ENCODE results near the gene WASL.

The WASL gene

DNA sequence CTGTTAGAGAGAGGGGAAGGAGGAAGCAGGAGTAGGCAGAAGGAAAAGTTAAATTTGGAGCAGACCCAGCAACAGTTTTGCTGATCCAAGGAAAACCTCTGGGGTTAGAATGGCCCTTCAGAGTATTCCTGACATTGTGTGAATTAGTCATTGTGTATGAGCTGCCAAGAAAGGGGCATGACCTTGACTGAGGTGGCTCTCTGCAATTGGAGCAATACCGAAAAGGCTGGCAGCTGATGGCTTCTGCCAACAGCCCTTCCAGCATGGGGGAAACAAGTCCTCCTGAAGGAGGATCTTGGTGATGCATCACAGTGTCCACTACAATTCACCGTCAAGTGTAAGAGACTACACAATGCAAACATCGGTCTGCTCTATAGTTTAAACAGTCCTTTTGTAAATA lies 20.6 kb upstream of the WASL start:
- Histone ChIP-seq H3K4me3 (ENCODE audit: low read depth, low read length) (no peak overlapping the region), H3K36me3 (ENCODE audit: control insufficient read depth, insufficient read depth, low read length) (no peaks in the 10 kb centered on the region), H3K27me3 (ENCODE audit: control insufficient read depth, insufficient read depth, low read length) (no peaks in the 10 kb centered on the region), H3K9ac (ENCODE audit: low read length) (no peak overlapping the region), H3K4me1 (ENCODE audit: control insufficient read depth, insufficient read depth, low read length) (peaks cover 18% of the 10 kb centered on the region), H3K27ac (ENCODE audit: low read depth, low read length) (no peak overlapping the region), H3K9me3 (ENCODE audit: control insufficient read depth, insufficient read depth, low read depth, low read length) (no peaks in the 10 kb centered on the region)

DNA sequence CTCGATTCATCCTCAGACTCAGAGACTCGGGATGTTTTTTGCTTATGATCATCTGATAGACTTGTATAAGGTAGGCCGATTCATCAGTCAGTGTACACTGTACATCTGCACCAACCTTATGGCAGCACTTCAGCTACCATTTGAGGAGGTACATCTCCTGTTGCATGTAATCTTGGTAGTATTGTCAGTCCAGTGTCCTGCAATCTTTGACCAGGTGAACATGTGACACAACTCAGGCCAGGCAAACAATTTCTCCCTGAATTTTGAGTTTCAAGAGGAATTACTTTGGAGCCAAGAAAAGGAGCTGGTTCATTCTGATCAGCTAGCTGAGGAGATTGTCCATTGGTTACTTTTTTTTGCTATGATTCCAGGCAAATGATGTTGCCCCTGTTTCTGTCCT lies 19.7 kb upstream of the WASL start:
- Histone ChIP-seq H3K27ac (ENCODE audit: low read depth, low read length) (no peak overlapping the region), H3K4me1 (ENCODE audit: control insufficient read depth, insufficient read depth, low read length) (peaks cover 17% of the 10 kb centered on the region), H3K9me3 (ENCODE audit: control insufficient read depth, insufficient read depth, low read depth, low read length) (no peaks in the 10 kb centered on the region), H3K36me3 (ENCODE audit: control insufficient read depth, insufficient read depth, low read length) (no peaks in the 10 kb centered on the region), H3K4me3 (ENCODE audit: low read depth, low read length) (no peak overlapping the region), H3K27me3 (ENCODE audit: control insufficient read depth, insufficient read depth, low read length) (no peaks in the 10 kb centered on the region), H3K9ac (ENCODE audit: low read length) (no peak overlapping the region)

DNA sequence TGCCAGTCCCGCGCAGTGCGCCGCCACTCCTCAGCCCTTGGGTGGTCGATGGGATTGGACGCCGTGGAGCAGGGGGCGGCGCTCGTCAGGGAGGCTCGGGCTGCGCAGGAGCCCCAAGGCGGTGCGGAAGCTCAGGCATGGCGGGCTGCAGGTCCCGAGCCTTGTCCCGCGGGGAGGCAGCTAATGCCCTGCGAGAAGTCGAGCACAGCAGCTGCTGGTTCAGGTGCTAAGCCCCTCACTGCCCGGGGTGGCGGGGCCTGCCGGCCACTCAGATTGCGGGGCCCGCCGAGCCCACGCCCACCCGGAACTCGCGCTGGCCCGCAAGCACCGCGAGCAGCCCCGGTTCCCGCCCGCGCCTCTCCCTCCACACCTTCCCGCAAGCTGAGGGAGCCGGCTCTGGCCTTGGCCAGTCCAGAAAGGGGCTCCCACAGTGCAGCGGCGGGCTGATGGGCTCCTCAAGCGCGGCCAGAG lies 14.4 kb upstream of the WASL start:
- H3K27ac ChIP-seq (ENCODE audit: low read depth, low read length) = no peak overlapping the region
- no peaks in the 10 kb centered on the region for H3K27me3 ChIP-seq (ENCODE audit: control insufficient read depth, insufficient read depth, low read length)
- peaks cover 3% of the 10 kb centered on the region; the same call in 1 of the 2 replicates for H3K9me3 ChIP-seq (ENCODE audit: control insufficient read depth, insufficient read depth, low read depth, low read length)
- no peak overlapping the region for H3K9ac ChIP-seq (ENCODE audit: low read length)
- no peak overlapping the region; the same call in 1 of the 2 replicates for H3K4me3 ChIP-seq (ENCODE audit: low read depth, low read length)
- peaks cover 3% of the 10 kb centered on the region; the same call in 1 of the 2 replicates for H3K4me1 ChIP-seq (ENCODE audit: control insufficient read depth, insufficient read depth, low read length)
- no peaks in the 10 kb centered on the region for H3K36me3 ChIP-seq (ENCODE audit: control insufficient read depth, insufficient read depth, low read length)

DNA sequence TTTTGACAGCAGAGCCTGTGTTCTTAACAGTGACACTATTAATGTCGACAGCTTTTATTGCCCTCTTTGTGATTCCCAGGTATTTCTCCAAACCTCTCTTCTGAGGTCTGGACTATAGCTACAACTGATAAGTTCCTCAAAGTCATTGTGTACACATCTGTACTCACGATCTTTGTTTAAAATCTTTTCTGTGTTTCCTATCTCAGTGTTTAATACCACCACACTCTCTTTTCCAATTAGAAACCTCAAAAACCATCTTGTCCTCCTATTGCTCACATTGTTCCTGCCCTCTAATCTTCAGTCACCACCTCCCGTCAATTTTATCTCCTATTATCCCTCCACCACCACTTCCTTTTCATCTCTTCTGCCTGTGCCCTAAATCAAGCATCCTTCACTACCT lies 12.9 kb upstream of the WASL start:
- H3K27me3 ChIP-seq (ENCODE audit: control insufficient read depth, insufficient read depth, low read length) = no peaks in the 10 kb centered on the region
- H3K27ac ChIP-seq (ENCODE audit: low read depth, low read length) = no peak overlapping the region
- no peak overlapping the region for H3K9ac ChIP-seq (ENCODE audit: low read length)
- H3K36me3 ChIP-seq (ENCODE audit: control insufficient read depth, insufficient read depth, low read length) = no peaks in the 10 kb centered on the region
- H3K4me3 ChIP-seq (ENCODE audit: low read depth, low read length) = no peak overlapping the region
- peaks cover 3% of the 10 kb centered on the region; the same call in 1 of the 2 replicates for H3K9me3 ChIP-seq (ENCODE audit: control insufficient read depth, insufficient read depth, low read depth, low read length)
- no peaks in the 10 kb centered on the region for H3K4me1 ChIP-seq (ENCODE audit: control insufficient read depth, insufficient read depth, low read length)

DNA sequence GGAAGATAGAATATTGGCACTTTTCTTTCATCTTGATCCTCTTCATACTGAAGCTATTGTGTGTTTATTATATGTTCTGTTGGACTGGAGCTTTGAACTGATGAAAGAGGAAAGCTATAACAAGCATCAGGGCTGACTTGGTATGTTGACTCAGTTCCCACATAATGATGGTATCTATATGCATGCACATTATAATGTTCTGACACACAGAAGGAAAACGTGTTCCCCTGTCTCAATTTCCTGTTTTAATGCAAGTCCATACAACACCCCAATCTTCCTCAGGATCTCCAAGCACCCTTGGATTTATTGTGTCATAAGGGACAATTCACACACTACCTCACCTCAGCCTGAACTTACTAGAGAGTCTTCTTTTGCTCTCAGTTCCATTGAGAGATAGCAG lies 8.3 kb upstream of the WASL start:
- peaks cover 15% of the 10 kb centered on the region for H3K4me1 ChIP-seq (ENCODE audit: control insufficient read depth, insufficient read depth, low read length)
- no peak overlapping the region for H3K9ac ChIP-seq (ENCODE audit: low read length)
- H3K27ac ChIP-seq (ENCODE audit: low read depth, low read length) = no peak overlapping the region
- H3K9me3 ChIP-seq (ENCODE audit: control insufficient read depth, insufficient read depth, low read depth, low read length) = no peaks in the 10 kb centered on the region
- no peak overlapping the region for H3K4me3 ChIP-seq (ENCODE audit: low read depth, low read length)
- H3K36me3 ChIP-seq (ENCODE audit: control insufficient read depth, insufficient read depth, low read length) = no peaks in the 10 kb centered on the region
- H3K27me3 ChIP-seq (ENCODE audit: control insufficient read depth, insufficient read depth, low read length) = no peaks in the 10 kb centered on the region

DNA sequence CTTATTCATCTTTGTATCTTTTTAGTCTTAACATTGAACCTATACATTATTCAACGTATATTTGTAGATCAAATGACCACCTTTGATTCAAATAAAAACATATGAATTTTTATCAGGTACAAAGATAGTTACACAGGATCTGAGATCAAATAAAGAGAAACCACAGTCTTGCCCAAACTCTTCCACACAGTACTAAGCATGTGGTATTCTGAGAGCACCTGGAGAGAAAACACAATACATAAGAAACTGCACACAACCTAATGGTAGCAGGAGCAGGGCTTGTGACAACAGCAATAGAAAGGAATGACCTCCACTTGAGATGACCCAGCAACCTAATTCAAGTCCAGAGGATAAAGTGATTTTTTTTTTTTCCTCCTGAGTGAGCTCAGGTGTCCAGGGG lies 6.5 kb upstream of the WASL start:
- H3K27ac ChIP-seq (ENCODE audit: low read depth, low read length) = no peak overlapping the region
- no peaks in the 10 kb centered on the region for H3K9me3 ChIP-seq (ENCODE audit: control insufficient read depth, insufficient read depth, low read depth, low read length)
- H3K4me1 ChIP-seq (ENCODE audit: control insufficient read depth, insufficient read depth, low read length) = peaks cover 25% of the 10 kb centered on the region
- no peaks in the 10 kb centered on the region for H3K36me3 ChIP-seq (ENCODE audit: control insufficient read depth, insufficient read depth, low read length)
- no peaks in the 10 kb centered on the region for H3K27me3 ChIP-seq (ENCODE audit: control insufficient read depth, insufficient read depth, low read length)
- no peak overlapping the region for H3K9ac ChIP-seq (ENCODE audit: low read length)
- no peak overlapping the region for H3K4me3 ChIP-seq (ENCODE audit: low read depth, low read length)

DNA sequence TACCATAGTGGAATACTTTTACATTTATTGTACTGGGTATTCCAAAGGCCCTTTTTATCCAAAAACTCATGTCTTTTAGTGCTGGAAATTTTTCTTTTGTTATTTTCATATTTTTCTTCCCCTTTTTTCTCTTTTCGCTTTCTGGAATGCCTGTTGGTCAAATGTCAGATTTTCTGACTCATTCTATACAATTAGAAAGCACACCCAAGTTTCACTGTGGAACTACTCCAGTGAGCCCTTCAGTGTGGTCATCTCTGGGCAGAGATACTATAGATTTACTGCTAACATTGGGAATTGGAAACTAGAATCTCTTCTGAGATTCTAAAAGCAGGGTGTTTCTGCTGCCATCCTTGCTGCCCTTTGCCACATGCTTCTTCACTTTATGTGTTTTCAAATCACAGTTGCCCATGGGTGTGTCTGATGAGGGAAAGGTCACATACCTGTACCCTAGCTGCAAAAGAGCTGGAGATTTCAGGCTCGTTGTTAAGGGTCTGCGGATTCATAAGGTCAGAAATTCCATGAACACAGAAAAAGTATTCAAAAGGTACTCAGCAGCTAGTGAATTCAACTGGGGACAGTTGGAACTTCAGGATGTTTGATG lies 5.6 kb upstream of the WASL start:
- Histone ChIP-seq H3K36me3 (ENCODE audit: control insufficient read depth, insufficient read depth, low read length) (no peaks in the 10 kb centered on the region), H3K27me3 (ENCODE audit: control insufficient read depth, insufficient read depth, low read length) (no peaks in the 10 kb centered on the region), H3K4me1 (ENCODE audit: control insufficient read depth, insufficient read depth, low read length) (peaks cover 26% of the 10 kb centered on the region), H3K9ac (ENCODE audit: low read length) (no peak overlapping the region), H3K9me3 (ENCODE audit: control insufficient read depth, insufficient read depth, low read depth, low read length) (no peaks in the 10 kb centered on the region), H3K27ac (ENCODE audit: low read depth, low read length) (no peak overlapping the region), H3K4me3 (ENCODE audit: low read depth, low read length) (no peak overlapping the region)

DNA sequence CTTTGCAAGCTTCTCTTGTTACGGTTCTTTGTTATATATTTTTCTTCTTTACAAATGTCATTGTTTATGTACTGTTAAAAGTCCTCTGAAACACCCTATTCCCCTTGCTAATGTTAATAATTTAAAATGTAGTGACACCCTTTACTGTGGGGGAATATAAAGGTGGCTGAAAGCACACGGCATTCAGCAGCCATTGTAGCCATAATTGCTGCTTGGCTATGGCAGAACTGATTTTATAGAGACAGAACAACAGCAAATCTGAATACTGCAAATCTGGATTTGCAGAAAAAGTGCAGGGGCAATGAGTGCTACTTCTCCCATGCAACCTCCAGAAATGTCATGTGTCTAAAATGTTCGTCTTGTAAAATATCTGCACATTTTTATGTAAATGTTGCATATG lies 3.7 kb upstream of the WASL start:
- Histone ChIP-seq H3K9me3 (ENCODE audit: control insufficient read depth, insufficient read depth, low read depth, low read length) (no peaks in the 10 kb centered on the region), H3K27ac (ENCODE audit: low read depth, low read length) (no peak overlapping the region), H3K9ac (ENCODE audit: low read length) (no peak overlapping the region), H3K4me1 (ENCODE audit: control insufficient read depth, insufficient read depth, low read length) (peaks cover 26% of the 10 kb centered on the region), H3K36me3 (ENCODE audit: control insufficient read depth, insufficient read depth, low read length) (no peaks in the 10 kb centered on the region), H3K4me3 (ENCODE audit: low read depth, low read length) (peak overlapping the region; percentile 97), H3K27me3 (ENCODE audit: control insufficient read depth, insufficient read depth, low read length) (no peaks in the 10 kb centered on the region)

DNA sequence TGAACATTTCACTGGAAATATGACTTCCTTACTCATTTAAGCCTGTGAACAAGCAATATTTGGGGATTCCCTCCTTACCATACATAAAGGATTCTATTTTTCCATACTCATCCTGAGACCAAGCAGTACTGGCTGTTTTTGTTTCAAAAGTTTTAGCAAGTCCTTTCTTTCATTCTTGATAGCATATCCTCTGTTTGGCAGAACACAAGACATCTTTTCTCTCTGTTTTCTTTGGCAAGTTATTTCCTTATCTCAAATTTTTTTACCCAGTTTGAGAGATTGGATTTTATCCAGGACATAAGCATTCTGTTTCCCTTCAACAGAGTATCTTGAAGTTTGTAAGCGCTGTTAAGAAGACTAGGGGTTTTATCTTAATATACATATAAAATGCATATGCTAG lies 3.0 kb upstream of the WASL start:
- Histone ChIP-seq H3K4me1 (ENCODE audit: control insufficient read depth, insufficient read depth, low read length) (peaks cover 28% of the 10 kb centered on the region), H3K27me3 (ENCODE audit: control insufficient read depth, insufficient read depth, low read length) (no peaks in the 10 kb centered on the region), H3K9me3 (ENCODE audit: control insufficient read depth, insufficient read depth, low read depth, low read length) (no peaks in the 10 kb centered on the region), H3K4me3 (ENCODE audit: low read depth, low read length) (peak overlapping the region; percentile 97; the same call in 1 of the 2 replicates), H3K27ac (ENCODE audit: low read depth, low read length) (no peak overlapping the region), H3K9ac (ENCODE audit: low read length) (no peak overlapping the region), H3K36me3 (ENCODE audit: control insufficient read depth, insufficient read depth, low read length) (no peaks in the 10 kb centered on the region)

DNA sequence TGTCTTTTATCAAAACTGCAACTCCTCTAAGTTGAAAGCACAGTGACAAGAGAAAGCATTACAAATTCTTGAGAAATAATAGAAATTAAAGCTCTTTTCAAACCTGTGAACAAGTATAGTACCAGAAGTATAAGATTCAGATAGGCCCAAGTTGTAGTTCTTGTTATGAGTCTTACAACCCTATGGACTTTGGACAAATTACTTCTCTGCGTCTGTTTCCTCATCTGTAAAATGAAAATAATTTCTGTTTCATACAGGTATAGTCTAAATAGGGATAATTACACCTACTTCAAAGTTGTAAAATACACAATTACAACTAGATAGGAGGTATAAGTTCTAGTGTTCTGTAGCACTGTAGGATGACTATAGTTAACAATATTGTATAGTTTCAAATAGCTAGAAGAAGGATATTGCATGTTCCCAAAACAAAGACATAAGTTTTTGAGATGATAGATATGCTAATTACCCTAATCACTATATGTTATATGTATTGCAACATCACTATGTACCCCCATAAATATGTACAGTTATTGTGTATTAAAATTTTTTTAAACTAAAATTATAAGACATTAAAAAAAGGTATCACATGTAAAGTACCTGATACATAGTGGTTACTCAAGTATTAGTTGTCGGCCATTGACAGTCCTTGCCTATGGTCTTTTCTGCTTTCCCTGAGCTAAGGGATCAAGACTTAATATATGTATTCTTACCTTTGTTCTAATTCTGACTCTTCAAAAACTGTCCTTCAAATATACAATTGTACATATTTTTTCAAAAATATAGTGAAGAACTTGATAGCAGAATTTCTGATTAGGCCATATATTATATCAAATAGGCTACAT lies 1.8 kb upstream of the WASL start:
- H3K27ac ChIP-seq (ENCODE audit: low read depth, low read length) = no peak overlapping the region; the same call in 1 of the 2 replicates
- peak overlapping the region; percentile 40 for H3K9ac ChIP-seq (ENCODE audit: low read length)
- peak overlapping the region; percentile 97 for H3K4me3 ChIP-seq (ENCODE audit: low read depth, low read length)

DNA sequence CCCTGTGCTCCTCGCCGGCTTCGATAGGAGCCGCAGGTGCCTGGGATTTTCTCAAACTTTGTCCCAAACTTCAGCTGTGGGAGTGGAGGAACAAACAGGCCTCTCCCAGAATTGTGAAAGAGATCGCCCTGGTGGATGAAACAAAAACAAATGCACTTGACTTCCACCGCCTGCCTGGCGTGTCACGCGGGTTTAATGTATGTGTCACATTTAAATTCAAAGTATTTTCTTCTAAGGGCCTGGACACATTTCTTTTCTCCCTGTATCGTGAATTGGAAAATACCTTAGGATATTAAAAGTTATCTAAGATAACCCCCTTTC lies 694 bp upstream of the WASL start:
- peak overlapping the region; percentile 97 for H3K9ac ChIP-seq (ENCODE audit: low read length)
- H3K4me1 ChIP-seq (ENCODE audit: control insufficient read depth, insufficient read depth, low read length) = peaks cover 42% of the 10 kb centered on the region
- no peaks in the 10 kb centered on the region for H3K36me3 ChIP-seq (ENCODE audit: control insufficient read depth, insufficient read depth, low read length)
- peak overlapping the region; percentile 97 for H3K4me3 ChIP-seq (ENCODE audit: low read depth, low read length)
- no peaks in the 10 kb centered on the region for H3K27me3 ChIP-seq (ENCODE audit: control insufficient read depth, insufficient read depth, low read length)
- H3K27ac ChIP-seq (ENCODE audit: low read depth, low read length) = peak overlapping the region; percentile 90
- H3K9me3 ChIP-seq (ENCODE audit: control insufficient read depth, insufficient read depth, low read depth, low read length) = no peaks in the 10 kb centered on the region

More for the DNA sequence above, 1.8 kb upstream of the WASL start:
- H3K4me1 ChIP-seq (ENCODE audit: control insufficient read depth, insufficient read depth, low read length) = peaks cover 36% of the 10 kb centered on the region
- H3K36me3 ChIP-seq (ENCODE audit: control insufficient read depth, insufficient read depth, low read length) = no peaks in the 10 kb centered on the region
- no peaks in the 10 kb centered on the region for H3K9me3 ChIP-seq (ENCODE audit: control insufficient read depth, insufficient read depth, low read depth, low read length)
- H3K27me3 ChIP-seq (ENCODE audit: control insufficient read depth, insufficient read depth, low read length) = no peaks in the 10 kb centered on the region
